NCI-H748 treated with DMSO at 0.1 percent for 48 hours (cell line): Measurements from ENCODE around the gene LAMA3.
"Not testable (repeated sequence)": the region's sequence is repeated elsewhere in the genome, so short reads cannot be mapped to it uniquely, and the experiment has no call there.

Source experiments
- DNase-seq: peaks from one replicate; lab custom pipeline; 2025; lab: John Stamatoyannopoulos, UW

Gene LAMA3

GRCh38 chr18:23704806-23705205, 15.6 kb downstream of the LAMA3 start:
- DNase-seq: no peak

GRCh38 chr18:23706971-23707640, 17.9 kb downstream of the LAMA3 start:
- DNase-seq: no peak

GRCh38 chr18:23710068-23710527, 20.8 kb downstream of the LAMA3 start:
- no peak for DNase-seq

- no peak for DNase-seq
Observed at GRCh38 chr18:23710946-23711345, 21.7 kb downstream of the LAMA3 start.

GRCh38 chr18:23711426-23711825, 22.2 kb downstream of the LAMA3 start:
- no peak for DNase-seq

GRCh38 chr18:23712445-23712844, 23.2 kb downstream of the LAMA3 start:
- DNase-seq: no peak

GRCh38 chr18:23714576-23714975, 25.3 kb downstream of the LAMA3 start:
- DNase-seq: no peak

DNA sequence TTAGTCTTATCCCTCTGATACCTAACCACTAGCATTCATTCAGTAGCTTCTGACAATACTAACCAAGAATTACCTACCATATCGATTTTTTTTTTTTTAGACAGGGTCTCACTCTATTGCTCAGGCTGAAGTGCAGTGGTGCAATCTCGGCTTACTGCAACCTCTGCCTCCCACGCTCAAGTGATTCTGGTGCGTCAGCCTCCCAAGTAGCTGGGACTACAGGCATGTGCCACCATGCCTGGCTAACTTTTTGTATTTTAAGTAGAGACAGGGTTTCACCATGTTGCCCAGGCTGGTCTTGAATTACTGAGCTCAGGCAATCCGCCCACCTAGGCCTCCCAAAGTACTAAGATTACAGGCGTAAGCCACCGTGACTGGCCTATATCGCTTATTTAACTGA, 26.8 kb downstream of the LAMA3 start:
- not testable (repeated sequence) for DNase-seq

DNA sequence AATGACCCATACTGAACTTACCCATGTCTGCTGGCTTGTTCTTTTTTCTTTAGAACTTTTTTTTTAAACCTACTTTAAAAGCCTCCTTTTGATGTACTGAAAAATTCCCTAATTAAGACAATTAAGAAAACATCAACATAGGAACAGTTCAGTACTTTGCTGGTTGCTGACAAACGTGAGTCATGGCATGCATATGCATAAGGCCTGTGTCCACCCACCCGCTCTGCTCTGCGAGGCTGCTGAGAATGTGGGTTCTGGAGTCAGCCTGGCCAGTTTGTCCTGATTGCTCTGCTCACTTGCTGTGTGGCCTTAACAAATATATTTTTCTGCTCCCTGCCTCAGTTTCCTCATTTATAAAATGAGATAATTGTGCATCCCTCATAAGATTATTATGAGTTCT, 27.3 kb downstream of the LAMA3 start:
- no peak for DNase-seq

GRCh38 chr18:23716966-23717365, 27.7 kb downstream of the LAMA3 start:
- no peak for DNase-seq

- no peak for DNase-seq
Observed at GRCh38 chr18:23718243-23718720, 29.0 kb downstream of the LAMA3 start.

DNA sequence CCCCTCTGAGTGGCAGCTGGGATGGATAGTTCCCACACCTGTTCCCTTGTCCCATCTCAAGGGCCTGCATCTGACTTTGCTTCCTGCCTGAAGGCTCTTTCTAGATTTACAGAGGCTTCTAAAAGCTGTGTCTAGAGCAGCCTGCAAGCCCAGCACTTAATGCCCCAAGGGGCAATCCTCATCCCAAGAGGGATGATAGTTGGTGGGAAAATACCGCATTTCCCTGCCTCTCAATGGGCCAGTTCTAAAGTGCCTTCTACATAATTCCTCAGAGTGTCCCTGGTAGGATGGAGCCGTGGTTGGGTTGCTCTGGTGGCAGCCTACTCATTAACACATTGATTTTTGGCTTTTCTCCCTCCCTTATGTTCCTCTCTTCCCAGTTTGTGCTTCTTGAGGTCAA, 29.5 kb downstream of the LAMA3 start:
- DNase-seq: no peak

DNA sequence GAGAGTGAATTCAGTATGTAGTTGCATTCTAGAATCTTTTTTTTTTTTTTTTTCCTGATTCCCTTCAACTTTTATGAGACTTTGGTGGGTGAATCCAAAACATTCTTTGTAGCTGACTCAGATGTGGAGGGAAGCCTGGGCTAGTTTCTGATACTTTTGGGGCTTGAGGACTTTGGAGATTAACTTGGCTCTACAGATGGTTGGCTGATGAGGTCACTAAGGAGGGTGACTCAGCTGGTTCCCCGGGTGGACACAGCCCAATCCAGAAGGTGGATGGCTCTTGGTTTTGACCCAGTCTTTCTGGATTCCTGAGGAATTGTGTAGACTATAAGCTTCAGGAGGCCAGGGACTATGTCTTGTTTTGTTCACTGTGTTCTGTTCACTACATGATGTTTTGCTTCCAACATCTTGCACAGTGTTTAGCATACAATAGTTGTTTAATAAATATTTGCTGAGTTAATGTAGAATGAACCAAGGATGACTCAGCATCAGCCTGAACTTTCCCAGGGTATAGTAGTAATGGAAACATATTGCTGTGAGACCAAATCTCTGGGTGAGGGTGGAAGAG, 30.5 kb downstream of the LAMA3 start:
- DNase-seq: no peak

DNA sequence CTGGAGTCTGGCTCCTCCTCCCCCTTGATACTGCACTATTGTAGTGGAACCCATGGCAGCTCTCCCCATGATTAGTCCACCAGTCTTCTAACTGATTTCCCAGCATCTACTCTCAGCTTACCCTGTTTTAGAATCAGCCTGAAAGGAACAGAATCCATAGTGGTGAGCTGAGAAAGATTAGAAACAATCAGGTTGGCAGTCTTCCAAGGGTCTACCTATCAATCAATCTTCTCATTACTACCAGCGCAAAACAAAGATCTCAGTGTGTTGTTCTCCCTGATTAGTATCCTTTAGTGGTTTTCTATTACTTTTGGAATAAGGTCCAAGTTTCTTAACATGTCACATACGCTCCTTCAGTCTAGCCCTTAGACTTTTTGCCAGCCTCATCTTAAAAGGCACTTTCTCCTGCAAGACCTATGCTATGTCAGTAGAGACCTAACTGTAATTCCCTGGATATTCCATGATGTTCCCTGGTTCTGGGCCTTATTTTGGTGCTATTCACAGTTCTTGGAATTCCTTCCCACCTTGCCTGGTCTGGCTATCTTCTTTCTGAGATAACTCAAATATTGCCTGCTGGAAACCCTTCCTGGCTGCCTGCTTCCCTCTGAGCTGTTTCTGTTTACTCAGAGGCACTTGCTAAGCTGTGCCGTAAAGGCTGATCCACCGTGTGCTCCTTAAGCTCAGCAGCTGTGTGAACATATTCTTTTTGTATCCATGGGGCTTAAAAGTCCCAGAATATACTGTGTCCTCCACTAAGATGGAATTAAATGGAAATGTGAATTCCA, 32.6 kb downstream of the LAMA3 start:
- no peak for DNase-seq

- no peak for DNase-seq
Observed at GRCh38 chr18:23722646-23723045, 33.4 kb downstream of the LAMA3 start.

- DNase-seq: no peak
Observed at GRCh38 chr18:23723121-23723520, 33.9 kb downstream of the LAMA3 start.

DNA sequence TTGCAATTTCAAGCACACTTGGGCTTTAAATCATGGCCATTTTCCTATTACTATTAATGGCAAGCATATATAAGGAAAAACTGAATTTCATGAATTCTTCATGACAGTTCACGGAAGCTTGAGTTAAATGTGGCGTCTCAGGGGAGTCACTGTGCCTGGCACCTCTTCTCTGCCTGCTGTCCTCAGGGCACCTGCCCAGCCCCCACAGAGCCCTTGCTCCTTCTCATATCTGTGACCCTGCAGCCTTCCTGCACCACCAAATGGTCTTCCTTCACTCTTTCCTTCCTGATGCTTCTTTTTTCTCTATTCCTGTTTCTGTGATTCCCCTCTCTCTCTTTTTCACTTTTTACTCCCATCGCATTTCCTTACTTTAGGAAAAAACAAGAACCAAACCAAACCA, 35.4 kb downstream of the LAMA3 start:
- DNase-seq: no peak

- DNase-seq: no peak
Observed at GRCh38 chr18:23725351-23725750, 36.1 kb downstream of the LAMA3 start.

GRCh38 chr18:23725827-23726661, 36.8 kb downstream of the LAMA3 start:
- no peak for DNase-seq

GRCh38 chr18:23727707-23728493, 38.6 kb downstream of the LAMA3 start:
- no peak for DNase-seq

DNA sequence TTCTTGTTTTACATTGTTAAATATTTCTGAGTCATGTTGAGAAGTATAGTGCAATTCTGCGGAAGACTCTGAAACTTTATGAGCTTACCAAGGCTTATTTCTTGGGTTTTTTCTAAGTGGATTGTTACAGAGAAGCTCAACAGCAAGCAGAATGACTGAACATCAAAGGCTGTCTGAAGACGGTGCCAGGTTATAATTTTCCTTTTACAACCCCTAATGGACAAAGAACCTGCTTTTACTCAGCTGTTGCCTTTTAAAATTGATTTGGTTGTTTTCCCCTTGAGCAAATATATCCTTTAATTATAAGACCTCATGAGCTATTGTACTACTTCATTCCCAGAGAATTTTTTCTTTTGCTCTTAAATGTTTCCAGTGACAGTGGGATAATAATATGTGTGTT, 41.6 kb downstream of the LAMA3 start:
- no peak for DNase-seq
